PC-3 (cell line): ENCODE measurements around the gene CD300LD. TPM values are rescaled to one million over a fixed set of nuclear protein-coding genes. Genes with fewer than 3 reads are reported as not detected.

Experiments used
- ATAC-seq: fragments of 200-7000 bp; cut with Tn5 transposase; 2 replicates; pipeline ENCODE4 v1.9.1; 2020; ENCODE audit warnings: mild to moderate bottlenecking, moderate library complexity
- BruUV-seq: library from RNA; stranded (reverse); fragments of 400-500 nt; replicated peaks from 2 replicates; lab custom pipeline; 2021; lab: Mats Ljungman, UMichigan
- CTCF ChIA-PET: fragments of 300-600 bp; sonication (Branson Sonifier 250); formaldehyde crosslinking; loops from one replicate; lab custom pipeline; 2022; ENCODE audit warnings: antibody characterized with exemption; lab: Charles Lee
- POLR2A ChIA-PET: fragments of 300-600 bp; sonication (Branson Sonifier 250); formaldehyde crosslinking; loops from one replicate; lab custom pipeline; 2022; ENCODE audit warnings: antibody characterized with exemption; ENCODE audit not compliant: unreplicated experiment; lab: Charles Lee
- DNase-seq: peaks from one replicate; pipeline ENCODE4 v3.0.0-alpha.2; 2015
- H2AFZ ChIP-seq: fragments of 300-600 bp; sonication (generic); 2 replicates; pipeline ENCODE4 v1.6.0; 2016; ENCODE audit warnings: antibody characterized with exemption, low read length
- H3F3A ChIP-seq: fragments of 300-600 bp; sonication (generic); one replicate; pipeline ENCODE4 v1.6.0; 2017; ENCODE audit warnings: antibody characterized with exemption, low read length, control low read depth, mild to moderate bottlenecking; ENCODE audit not compliant: unreplicated experiment
- H3K27ac ChIP-seq: fragments of 300-600 bp; sonication (generic); 2 replicates; pipeline ENCODE4 v1.5.1; 2016; ENCODE audit warnings: mild to moderate bottlenecking, low read length
- H3K27me3 ChIP-seq: fragments of 300-600 bp; sonication (generic); 2 replicates; pipeline ENCODE4 v1.6.1; 2016; ENCODE audit warnings: low read length, mixed read lengths
- H3K36me3 ChIP-seq: fragments of 300-600 bp; sonication (generic); 2 replicates; pipeline ENCODE4 v1.6.1; 2016; ENCODE audit warnings: low read depth, mixed run types, low read length, mixed read lengths
- H3K4me1 ChIP-seq: fragments of 300-600 bp; sonication (generic); 2 replicates; pipeline ENCODE4 v1.5.1; 2016; ENCODE audit warnings: low read length; ENCODE audit not compliant: insufficient read depth
- H3K4me2 ChIP-seq: fragments of 300-600 bp; sonication (generic); 2 replicates; pipeline ENCODE4 v1.6.0; 2016; ENCODE audit warnings: low read length
- H3K4me3 ChIP-seq: fragments of 300-600 bp; sonication (generic); 2 replicates; pipeline ENCODE4 v1.5.1; 2016; ENCODE audit warnings: mild to moderate bottlenecking, low read length, mixed read lengths
- H3K79me2 ChIP-seq: fragments of 300-600 bp; sonication (generic); 2 replicates; pipeline ENCODE4 v1.6.1; 2017; ENCODE audit warnings: low read length, mixed read lengths
- H3K9ac ChIP-seq: fragments of 300-600 bp; sonication (generic); 2 replicates; pipeline ENCODE4 v1.6.0; 2016; ENCODE audit warnings: mild to moderate bottlenecking, low read length
- H3K9me2 ChIP-seq: fragments of 300-600 bp; sonication (generic); replicated peaks from 2 replicates; pipeline ENCODE4 v1.6.1; 2016; ENCODE audit warnings: mixed run types, low read length, mixed read lengths
- H3K9me3 ChIP-seq: fragments of 300-600 bp; sonication (generic); 2 replicates; pipeline ENCODE4 v1.6.1; 2016; ENCODE audit warnings: low read length, mixed read lengths
- H4K20me1 ChIP-seq: fragments of 300-600 bp; sonication (generic); 2 replicates; pipeline ENCODE4 v1.6.1; 2016; ENCODE audit warnings: low read length, mixed read lengths
- EZH2 ChIP-seq: fragments of 300-600 bp; sonication (generic); IDR thresholded peaks from one replicate; pipeline ENCODE4 v1.6.1; 2017; ENCODE audit warnings: antibody characterized with exemption, mild to moderate bottlenecking, low read length; ENCODE audit not compliant: unreplicated experiment
- EZH2phosphoT487 ChIP-seq: fragments of 300-600 bp; sonication (generic); IDR thresholded peaks from 2 replicates; pipeline ENCODE4 v1.6.1; 2018; ENCODE audit warnings: mild to moderate bottlenecking, antibody characterized with exemption, low read length, borderline replicate concordance
- intact Hi-C: fragments of 100-400 bp; cut with micrococcal nuclease; formaldehyde crosslinking; loops from 2 replicates; pipeline ENCODE4 v1.9.0; 2023
- total RNA-seq: library from RNA; depleted of rRNA; stranded (reverse); fragments of >200 nt; gene quantifications from 2 replicates; pipeline ENCODE4 v1.2.3, GENCODE V29; 2014
- TF ChIP-seq, protein P1 (sequence below): fragments of 300-600 bp; sonication (generic); conservative IDR thresholded peaks from 2 replicates; pipeline ENCODE4 v1.5.1; 2017; ENCODE audit warnings: antibody characterized with exemption, low read depth, mild to moderate bottlenecking, low read length

Gene CD300LD
- total RNA-seq, 1 experiment from 2014 or later = not detected

DNA sequence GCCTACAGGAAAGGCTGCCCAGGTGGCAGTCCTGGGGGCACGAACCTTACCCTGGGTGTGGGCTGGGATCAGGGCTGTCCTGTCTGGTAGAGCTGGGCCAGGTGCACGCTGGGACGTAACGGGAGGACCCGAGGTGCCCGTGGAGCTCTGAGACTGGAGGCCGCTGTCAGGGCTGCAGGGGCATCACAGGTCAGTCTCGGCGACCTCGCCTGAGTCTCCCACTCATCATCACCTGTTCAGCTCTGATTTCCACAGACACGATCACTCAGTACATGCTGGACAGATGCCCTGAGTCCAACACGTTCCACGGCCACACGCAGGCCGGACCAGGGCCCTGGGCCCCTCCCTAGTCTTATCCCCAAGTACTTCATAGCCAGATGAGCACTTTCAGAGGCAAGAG is 41.5 kb downstream of the CD300LD start:
- Histone ChIP-seq H3K27me3 (peaks cover 26% of the 10 kb centered on the region), H3K9me2 (no peaks in the 10 kb centered on the region), H3K9me3 (no peaks in the 10 kb centered on the region), H3K9ac (no peak overlapping the region), H4K20me1 (no peaks in the 10 kb centered on the region), H3F3A (no peaks in the 10 kb centered on the region), H3K79me2 (no peaks in the 10 kb centered on the region), H3K36me3 (no peaks in the 10 kb centered on the region), H3K4me3 (no peak overlapping the region), H3K27ac (no peak overlapping the region), H2AFZ (no peak overlapping the region), H3K4me2 (no peak overlapping the region), H3K4me1 (peaks cover 13% of the 10 kb centered on the region)
- DNase-seq = no peak
- ATAC-seq = no peak
- POLR2A ChIA-PET = no interaction called here
- CTCF ChIA-PET = no interaction called here
- intact Hi-C loops = no loop called here
- no TSS peak for BruUV-seq
- no peak for TF ChIP-seq EZH2phosphoT487
- TF ChIP-seq, protein P1, sequence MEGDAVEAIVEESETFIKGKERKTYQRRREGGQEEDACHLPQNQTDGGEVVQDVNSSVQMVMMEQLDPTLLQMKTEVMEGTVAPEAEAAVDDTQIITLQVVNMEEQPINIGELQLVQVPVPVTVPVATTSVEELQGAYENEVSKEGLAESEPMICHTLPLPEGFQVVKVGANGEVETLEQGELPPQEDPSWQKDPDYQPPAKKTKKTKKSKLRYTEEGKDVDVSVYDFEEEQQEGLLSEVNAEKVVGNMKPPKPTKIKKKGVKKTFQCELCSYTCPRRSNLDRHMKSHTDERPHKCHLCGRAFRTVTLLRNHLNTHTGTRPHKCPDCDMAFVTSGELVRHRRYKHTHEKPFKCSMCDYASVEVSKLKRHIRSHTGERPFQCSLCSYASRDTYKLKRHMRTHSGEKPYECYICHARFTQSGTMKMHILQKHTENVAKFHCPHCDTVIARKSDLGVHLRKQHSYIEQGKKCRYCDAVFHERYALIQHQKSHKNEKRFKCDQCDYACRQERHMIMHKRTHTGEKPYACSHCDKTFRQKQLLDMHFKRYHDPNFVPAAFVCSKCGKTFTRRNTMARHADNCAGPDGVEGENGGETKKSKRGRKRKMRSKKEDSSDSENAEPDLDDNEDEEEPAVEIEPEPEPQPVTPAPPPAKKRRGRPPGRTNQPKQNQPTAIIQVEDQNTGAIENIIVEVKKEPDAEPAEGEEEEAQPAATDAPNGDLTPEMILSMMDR = no peak
- no peak for TF ChIP-seq EZH2

DNA sequence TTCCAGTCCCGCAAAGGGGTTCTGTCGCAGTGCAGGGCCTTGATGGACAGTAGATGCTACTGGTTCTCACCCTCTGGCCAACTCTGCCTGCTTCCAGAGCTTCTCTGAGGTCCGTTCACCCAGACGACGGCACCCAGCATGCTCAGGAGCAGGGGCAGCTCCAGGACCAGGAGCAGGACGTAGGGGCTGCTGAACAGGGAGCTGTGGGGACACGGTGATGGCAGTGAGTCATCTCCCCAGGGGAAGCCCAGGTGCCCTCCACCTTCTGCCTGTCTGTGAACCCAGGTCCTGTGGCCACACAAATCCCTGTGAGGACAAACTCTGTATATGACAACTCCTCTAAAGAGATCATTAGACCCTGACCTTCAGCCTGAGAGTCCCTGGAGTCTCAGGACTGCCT is 42.7 kb downstream of the CD300LD start:
- TF ChIP-seq, protein P1 = no peak
- TF ChIP-seq EZH2 (no peak), EZH2phosphoT487 (no peak)
- Histone ChIP-seq H3K79me2 (no peaks in the 10 kb centered on the region), H3K9me2 (no peaks in the 10 kb centered on the region), H3K27ac (no peak overlapping the region), H3K9me3 (no peaks in the 10 kb centered on the region), H3F3A (no peaks in the 10 kb centered on the region), H3K4me3 (no peak overlapping the region), H3K4me1 (peaks cover 13% of the 10 kb centered on the region), H3K36me3 (no peaks in the 10 kb centered on the region), H4K20me1 (no peaks in the 10 kb centered on the region), H3K4me2 (no peak overlapping the region), H2AFZ (no peak overlapping the region), H3K9ac (no peak overlapping the region), H3K27me3 (peaks cover 16% of the 10 kb centered on the region)
- ATAC-seq (no peak), DNase-seq (no peak)
- no TSS peak for BruUV-seq
- intact Hi-C loops = no loop called here
- POLR2A ChIA-PET = no interaction called here
- CTCF ChIA-PET = no interaction called here

- H3K4me1 ChIP-seq = peaks cover 13% of the 10 kb centered on the region
- H3K27ac ChIP-seq = no peak overlapping the region
- intact Hi-C loops = no loop called here
- BruUV-seq = no TSS peak
- H3K27me3 ChIP-seq = 0 out of 2 replicates have a peak, but pooled peaks cover under 1% of the 10 kb centered on the region
- no peaks in the 10 kb centered on the region for H3F3A ChIP-seq
- H3K4me2 ChIP-seq = no peak overlapping the region
- TF ChIP-seq, protein P1 = no peak
- TF ChIP-seq EZH2phosphoT487 (no peak), EZH2 (no peak)
- no peaks in the 10 kb centered on the region for H3K79me2 ChIP-seq
- no peaks in the 10 kb centered on the region for H3K36me3 ChIP-seq
- CTCF ChIA-PET = no interaction called here
- H3K4me3 ChIP-seq = no peak overlapping the region
- H3K9ac ChIP-seq = no peak overlapping the region
- ATAC-seq = peak; percentile 34
- no peaks in the 10 kb centered on the region for H4K20me1 ChIP-seq
- H3K9me3 ChIP-seq = no peaks in the 10 kb centered on the region
- no peak overlapping the region for H2AFZ ChIP-seq
- POLR2A ChIA-PET = no interaction called here
- H3K9me2 ChIP-seq = no peaks in the 10 kb centered on the region
- DNase-seq = peak; percentile 61
Measured at GRCh38 chr17:74547736-74548135, 44.3 kb downstream of the CD300LD start.
